IMR-90 (cell line): ENCODE measurements around the gene SMIM41. TPM values are rescaled to one million over a fixed set of nuclear protein-coding genes. Genes with fewer than 3 reads are reported as not detected.

Experiments used
- ATAC-seq: fragments of 200-7000 bp; cut with Tn5 transposase; 2 replicates; pipeline ENCODE4 v1.9.1; 2020; ENCODE audit warnings: low read depth, mild to moderate bottlenecking, moderate library complexity
- BruUV-seq: library from RNA; stranded (reverse); fragments of 400-500 nt; replicated peaks from 2 replicates; lab custom pipeline; 2021; lab: Mats Ljungman, UMichigan
- CTCF ChIA-PET: fragments of 300-600 bp; formaldehyde crosslinking; extraction: SDS; loops from one replicate; lab custom pipeline; 2021; ENCODE audit warnings: antibody characterized with exemption; lab: Yijun Ruan, JAX
- POLR2A ChIA-PET: fragments of 300-600 bp; sonication (Branson Sonifier 250); formaldehyde crosslinking; loops from one replicate; lab custom pipeline; 2022; ENCODE audit warnings: antibody characterized with exemption; ENCODE audit not compliant: unreplicated experiment; lab: Charles Lee
- DNase-seq: peaks from one replicate; pipeline ENCODE4 v3.0.0; 2013
- H2AFZ ChIP-seq: replicated peaks from 2 replicates; pipeline ENCODE3; 2013; ENCODE audit warnings: low read length, mild to moderate bottlenecking; ENCODE audit not compliant: poor library complexity
- H2AK5ac ChIP-seq: 2 replicates; pipeline ENCODE4 v1.6.1; 2013; ENCODE audit warnings: low read depth, low read length, inconsistent platforms
- H2AK9ac ChIP-seq: replicated peaks from 2 replicates; pipeline ENCODE3; 2013; ENCODE audit warnings: mild to moderate bottlenecking, low read depth, low read length, moderate library complexity; ENCODE audit not compliant: poor library complexity
- H2BK120ac ChIP-seq: 2 replicates; pipeline ENCODE4 v1.6.1; 2013; ENCODE audit warnings: low read depth, low read length, inconsistent platforms
- H2BK15ac ChIP-seq: 3 replicates; pipeline ENCODE4 v1.6.1; 2013; ENCODE audit warnings: low read depth, low read length, inconsistent platforms
- H2BK20ac ChIP-seq: 2 replicates; pipeline ENCODE4 v1.6.1; 2013; ENCODE audit warnings: low read depth, mild to moderate bottlenecking, inconsistent platforms, low read length, moderate library complexity
- H2BK5ac ChIP-seq: 2 replicates; pipeline ENCODE4 v1.6.1; 2013; ENCODE audit warnings: mild to moderate bottlenecking, low read depth, low read length, inconsistent platforms; ENCODE audit not compliant: poor library complexity, severe bottlenecking
- H3K14ac ChIP-seq: replicated peaks from 2 replicates; pipeline ENCODE4 v1.6.1; 2013; ENCODE audit warnings: low read depth, low read length, inconsistent platforms
- H3K18ac ChIP-seq: 2 replicates; pipeline ENCODE4 v1.6.1; 2013; ENCODE audit warnings: low read depth, low read length, control low read depth
- H3K23ac ChIP-seq: 2 replicates; pipeline ENCODE4 v1.6.1; 2013; ENCODE audit warnings: low read depth, low read length, inconsistent platforms
- H3K27ac ChIP-seq: 2 replicates; pipeline ENCODE4 v1.5.1; 2013; ENCODE audit warnings: mild to moderate bottlenecking, control low read depth, low read length; ENCODE audit not compliant: insufficient read depth
- H3K27me3 ChIP-seq: 2 replicates; pipeline ENCODE4 v1.6.1; 2013; ENCODE audit warnings: low read length; ENCODE audit not compliant: control insufficient read depth, insufficient read depth
- H3K36me3 ChIP-seq: 2 replicates; pipeline ENCODE4 v1.6.1; 2013; ENCODE audit warnings: low read length, mixed read lengths; ENCODE audit not compliant: control insufficient read depth, insufficient read depth
- H3K4ac ChIP-seq: 2 replicates; pipeline ENCODE4 v1.6.1; 2013; ENCODE audit warnings: low read depth, low read length, inconsistent platforms
- H3K4me1 ChIP-seq: 2 replicates; pipeline ENCODE4 v1.6.1; 2013; ENCODE audit warnings: low read length, mixed read lengths; ENCODE audit not compliant: control insufficient read depth, insufficient read depth
- H3K4me2 ChIP-seq: 2 replicates; pipeline ENCODE4 v1.6.1; 2013; ENCODE audit warnings: low read depth, mild to moderate bottlenecking, control low read depth, low read length, moderate library complexity
- H3K4me3 ChIP-seq: 2 replicates; pipeline ENCODE4 v1.5.1; 2013; ENCODE audit warnings: low read depth, mild to moderate bottlenecking, control low read depth, low read length, moderate library complexity; ENCODE audit not compliant: insufficient read depth
- H3K56ac ChIP-seq: 2 replicates; pipeline ENCODE4 v1.6.1; 2013; ENCODE audit warnings: low read length, inconsistent platforms; ENCODE audit not compliant: insufficient read depth; ENCODE audit errors: extremely low read depth
- H3K79me1 ChIP-seq, 2 experiments: 2 replicates each; pipeline ENCODE4 v1.6.1; 2013; ENCODE audit warnings: low read length in 2 of 2, inconsistent platforms in 1 of 2, low read depth in 1 of 2
- H3K9ac ChIP-seq: 2 replicates; pipeline ENCODE4 v1.6.1; 2013; ENCODE audit warnings: low read depth, low read length, control low read depth
- H3K9me1 ChIP-seq: 2 replicates; pipeline ENCODE4 v1.6.1; 2013; ENCODE audit warnings: low read length, inconsistent platforms; ENCODE audit not compliant: insufficient read depth
- H3K9me3 ChIP-seq: 2 replicates; pipeline ENCODE4 v1.6.1; 2013; ENCODE audit warnings: low read length; ENCODE audit not compliant: control insufficient read depth, insufficient read depth
- H4K20me1 ChIP-seq: 2 replicates; pipeline ENCODE4 v1.6.1; 2013; ENCODE audit warnings: low read length, inconsistent platforms; ENCODE audit not compliant: insufficient read depth
- H4K5ac ChIP-seq: 2 replicates; pipeline ENCODE4 v1.6.1; 2013; ENCODE audit warnings: mild to moderate bottlenecking, low read depth, low read length, control low read depth
- H4K8ac ChIP-seq, 2 experiments: 2 replicates each; pipeline ENCODE4 v1.6.1; 2013; ENCODE audit warnings: low read depth in 2 of 2, low read length in 2 of 2, control low read depth in 1 of 2, inconsistent platforms in 1 of 2
- H4K91ac ChIP-seq: 2 replicates; pipeline ENCODE4 v1.6.1; 2013; ENCODE audit warnings: low read depth, low read length, inconsistent platforms; ENCODE audit not compliant: insufficient read depth
- BHLHE40 ChIP-seq: fragments of 150-350 bp; IDR thresholded peaks from 2 replicates; pipeline ENCODE4 v1.6.1; 2016; ENCODE audit warnings: mild to moderate bottlenecking, low read depth, low read length
- CEBPB ChIP-seq: IDR thresholded peaks from 2 replicates; pipeline ENCODE4 v1.6.1; 2012; ENCODE audit warnings: low read depth, low read length, improper control_type of control experiment
- ELK1 ChIP-seq: fragments of 150-350 bp; IDR thresholded peaks from 2 replicates; pipeline ENCODE4 v1.6.1; 2016; ENCODE audit warnings: low read depth, mild to moderate bottlenecking, low read length, moderate library complexity, borderline replicate concordance
- MAZ ChIP-seq: IDR thresholded peaks from 2 replicates; pipeline ENCODE4 v1.6.1; 2012; ENCODE audit warnings: low read depth, mild to moderate bottlenecking, low read length, improper control_type of control experiment, moderate library complexity, borderline replicate concordance
- POLR2A ChIP-seq: IDR thresholded peaks from 2 replicates; pipeline ENCODE4 v1.6.1; 2012; ENCODE audit warnings: mild to moderate bottlenecking, low read depth, low read length
- USF2 ChIP-seq: fragments of 150-350 bp; IDR thresholded peaks from 2 replicates; pipeline ENCODE4 v1.6.1; 2017; ENCODE audit warnings: mild to moderate bottlenecking, antibody characterized with exemption, low read length, low read depth
- WGBS, 2 experiments: methylation state at CpG; one replicate each; pipeline versions ENCODE4 v1.1.5 to v1.1.7; 2013; ENCODE audit warnings: missing lambda C conversion rate in 2 of 2; ENCODE audit not compliant: insufficient read length in 1 of 2; ENCODE audit errors: extremely low coverage in 2 of 2; 5-methylcytosine and 5-hydroxymethylcytosine counted together
- dilution Hi-C: fragments of 300-500 bp; cut with HindIII; formaldehyde crosslinking; loops from one replicate; pipeline ENCODE4 v1.14.3; 2018; ENCODE audit warnings: low sequenced_read_pairs; ENCODE audit not compliant: unreplicated experiment
- in situ Hi-C: fragments of 300-500 bp; cut with MboI; formaldehyde crosslinking; loops from 3 replicates; pipeline ENCODE4 v1.14.3; 2019; ENCODE audit warnings: low sequenced_read_pairs, inconsistent platforms, mixed read lengths
- intact Hi-C: fragments of 100-400 bp; cut with micrococcal nuclease; formaldehyde crosslinking; loops from 2 replicates; pipeline ENCODE4 v1.10.0; 2022
- polyA plus RNA-seq, 3 experiments: library from polyadenylated mRNA; depleted of rRNA; stranded (reverse); fragments of >200 nt; gene quantifications; 2 replicates each; pipeline ENCODE4 v1.2.3, GENCODE V29; 2012; ENCODE audit warnings: low replicate concordance in 1 of 3
- total RNA-seq: library from RNA; depleted of rRNA; stranded (reverse); fragments of >200 nt; gene quantifications from 2 replicates; pipeline ENCODE4 v1.2.3, GENCODE V29; 2012

SMIM41 gene
- total and polyA plus RNA-seq, 2 of the 4 experiments (the other 2 are of a cell fraction), result not detected

GRCh38 chr12:52041695-52042123 is 37.8 kb upstream of the SMIM41 start:
- no peak overlapping the region for H3K23ac ChIP-seq
- no peak overlapping the region for H4K5ac ChIP-seq
- no peak overlapping the region for H4K8ac ChIP-seq
- ChIA-PET POLR2A (no interaction called here), CTCF (no interaction called here)
- in situ Hi-C loops (no loop called here), intact Hi-C loops (no loop called here), dilution Hi-C loops (no loop called here)
- peak overlapping the region; percentile 13 for H2AFZ ChIP-seq
- H3K4me2 ChIP-seq, result no peak overlapping the region
- H2BK15ac ChIP-seq, result no peak overlapping the region
- no peaks in the 10 kb centered on the region for H3K27me3 ChIP-seq
- no peak overlapping the region for H2AK9ac ChIP-seq
- ATAC-seq (peak; percentile 43), DNase-seq (peak; percentile 44)
- peaks cover 13 to 76% of the 10 kb centered on the region in 2 experiments; a peak in 3 of 4 replicates for H3K79me1 ChIP-seq
- H3K9me3 ChIP-seq, result no peaks in the 10 kb centered on the region
- no peak overlapping the region for H3K56ac ChIP-seq
- 67% methylated on average over 3 of the region's 6 CpGs; no CpG with 5 or more reads in 1 of the 2 experiments for WGBS, 2 experiments
- H2BK20ac ChIP-seq, result no peak overlapping the region
- H3K36me3 ChIP-seq, result peaks cover 3% of the 10 kb centered on the region; the same call in 1 of the 2 replicates
- no peak overlapping the region for H3K14ac ChIP-seq
- no peak overlapping the region for H4K91ac ChIP-seq
- H3K27ac ChIP-seq, result no peak overlapping the region
- TF ChIP-seq MAZ (no peak), USF2 (no peak), CEBPB (no peak), POLR2A (no peak), BHLHE40 (no peak), ELK1 (no peak)
- H2AK5ac ChIP-seq, result 0 out of 2 replicates have a peak overlapping the region, but pooled peaks have one; percentile 2
- no peak overlapping the region for H2BK5ac ChIP-seq
- H4K20me1 ChIP-seq, result peaks cover 38% of the 10 kb centered on the region
- H3K9me1 ChIP-seq, result peaks cover 30% of the 10 kb centered on the region
- peaks cover under 1% of the 10 kb centered on the region for H3K4me1 ChIP-seq
- H3K4me3 ChIP-seq, result no peak overlapping the region
- H2BK120ac ChIP-seq, result no peak overlapping the region
- no peak overlapping the region for H3K18ac ChIP-seq
- no TSS peak for BruUV-seq
- no peak overlapping the region for H3K4ac ChIP-seq
- H3K9ac ChIP-seq, result no peak overlapping the region
